Tibial artery (tissue), 4 donors: ENCODE data around the gene GALNT10.

Experiments
- DNase-seq, 2 donors: peaks; one replicate each; pipeline ENCODE4 v3.0.0-alpha.2; 2019
- H3K27ac ChIP-seq, 2 donors: fragments of 200-600 bp; sonication (generic) in 1 of 2; 1 replicate in 1 of 2; 2 replicates in 1 of 2; pipeline ENCODE4 v1.5.1; 2018 to 2019; ENCODE audit warnings: mild to moderate bottlenecking in 1 of 2
- H3K27me3 ChIP-seq, 2 donors: fragments of 200-600 bp; sonication (generic) in 1 of 2; one replicate each; pipeline versions ENCODE4 v1.5.1 to v1.6.0; 2016 to 2019
- H3K36me3 ChIP-seq, 3 donors: fragments of 200-600 bp; sonication (generic) in 2 of 3; one replicate each; pipeline ENCODE4 v1.5.1; 2016 to 2019; ENCODE audit warnings: mild to moderate bottlenecking in 2 of 3
- H3K4me1 ChIP-seq, 4 donors: fragments of 200-600 bp; sonication (generic) in 2 of 4; 1 replicate in 3 of 4; 2 replicates in 1 of 4; pipeline ENCODE4 v1.5.1; 2016 to 2019
- H3K4me3 ChIP-seq, 2 donors: fragments of 200-600 bp; sonication (generic) in 1 of 2; 1 replicate in 1 of 2; 2 replicates in 1 of 2; pipeline ENCODE4 v1.5.1; 2018 to 2019; ENCODE audit warnings: mild to moderate bottlenecking in 2 of 2
- H3K9me3 ChIP-seq, 3 donors: fragments of 200-600 bp; sonication (generic) in 1 of 3; one replicate each; pipeline ENCODE4 v1.5.1; 2016 to 2019
- intact Hi-C: fragments of 100-400 bp; cut with DNase I; formaldehyde crosslinking; loops from one replicate; pipeline ENCODE4 v1.15.0; 2023; ENCODE audit warnings: low total_unique reads
- TF ChIP-seq, protein P1 (sequence below), 2 experiments: fragments of 200-600 bp in 1 of 2; fragments of 450-650 bp in 1 of 2; IDR thresholded peaks; one replicate each; pipeline ENCODE4 v1.5.1; 2017 to 2019; ENCODE audit warnings: antibody characterized with exemption in 2 of 2, mild to moderate bottlenecking in 1 of 2, moderate library complexity in 1 of 2

GALNT10 gene

GRCh38 chr5:154406231-154406630 lies 215.7 kb downstream of the GALNT10 start:
- intact Hi-C loops: loop anchor here (10.0 kb wide), 1 partner anchor 221 kb away; no protein-coding TSS in a partner anchor
- Histone ChIP-seq H3K27ac (no peak overlapping the region), H3K9me3 (no peaks in the 10 kb centered on the region), H3K27me3 (no peaks in the 10 kb centered on the region), H3K4me1 (peaks cover 0 to 11% (median 4%) of the 10 kb centered on the region in 4 donors), H3K36me3 (peaks cover 6 to 19% (median 6%) of the 10 kb centered on the region in 3 donors), H3K4me3 (no peak overlapping the region)
- TF ChIP-seq, protein P1, sequence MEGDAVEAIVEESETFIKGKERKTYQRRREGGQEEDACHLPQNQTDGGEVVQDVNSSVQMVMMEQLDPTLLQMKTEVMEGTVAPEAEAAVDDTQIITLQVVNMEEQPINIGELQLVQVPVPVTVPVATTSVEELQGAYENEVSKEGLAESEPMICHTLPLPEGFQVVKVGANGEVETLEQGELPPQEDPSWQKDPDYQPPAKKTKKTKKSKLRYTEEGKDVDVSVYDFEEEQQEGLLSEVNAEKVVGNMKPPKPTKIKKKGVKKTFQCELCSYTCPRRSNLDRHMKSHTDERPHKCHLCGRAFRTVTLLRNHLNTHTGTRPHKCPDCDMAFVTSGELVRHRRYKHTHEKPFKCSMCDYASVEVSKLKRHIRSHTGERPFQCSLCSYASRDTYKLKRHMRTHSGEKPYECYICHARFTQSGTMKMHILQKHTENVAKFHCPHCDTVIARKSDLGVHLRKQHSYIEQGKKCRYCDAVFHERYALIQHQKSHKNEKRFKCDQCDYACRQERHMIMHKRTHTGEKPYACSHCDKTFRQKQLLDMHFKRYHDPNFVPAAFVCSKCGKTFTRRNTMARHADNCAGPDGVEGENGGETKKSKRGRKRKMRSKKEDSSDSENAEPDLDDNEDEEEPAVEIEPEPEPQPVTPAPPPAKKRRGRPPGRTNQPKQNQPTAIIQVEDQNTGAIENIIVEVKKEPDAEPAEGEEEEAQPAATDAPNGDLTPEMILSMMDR (IDR thresholded peaks at IDR 0.05): no peak
- no peak for DNase-seq

- intact Hi-C loops: loop anchor here (10.0 kb wide), 1 partner anchor 222 kb away; no protein-coding TSS in a partner anchor
- TF ChIP-seq, protein P1 (IDR thresholded peaks at IDR 0.05): no peak
- Histone ChIP-seq H3K4me3 (no peak overlapping the region), H3K27ac (no peak overlapping the region), H3K27me3 (no peaks in the 10 kb centered on the region), H3K9me3 (no peaks in the 10 kb centered on the region), H3K4me1 (peaks cover 0 to 11% (median 4%) of the 10 kb centered on the region in 4 donors), H3K36me3 (peaks cover 9 to 25% (median 9%) of the 10 kb centered on the region in 3 donors)
- DNase-seq: no peak
These were observed 216.3 kb downstream of the GALNT10 start for GRCh38 chr5:154406826-154407225.

DNA sequence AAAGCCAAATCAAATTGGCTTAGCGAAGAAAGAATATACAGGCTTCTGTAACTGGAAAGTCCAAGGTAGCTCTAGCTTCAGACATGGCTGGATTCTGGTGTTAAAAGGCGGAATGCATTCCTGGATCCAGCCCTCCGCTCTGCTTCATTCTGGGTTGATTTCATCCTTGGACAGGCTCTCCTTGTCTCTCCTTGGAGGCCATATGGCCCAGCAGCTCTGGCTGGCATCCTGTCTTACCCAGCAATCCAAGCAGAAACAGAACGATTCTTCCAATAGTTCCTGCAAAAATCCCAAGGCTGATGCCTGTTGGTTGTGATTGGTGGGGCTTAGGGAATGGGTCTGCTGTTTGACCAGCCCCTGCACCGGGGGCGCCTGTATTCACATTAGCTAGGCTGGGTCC lies 218.3 kb downstream of the GALNT10 start:
- intact Hi-C loops: loop anchor here (10.0 kb wide), 1 partner anchor 224 kb away; no protein-coding TSS in a partner anchor
- DNase-seq: no peak
- no peaks in the 10 kb centered on the region for H3K9me3 ChIP-seq
- peaks cover 9 to 36% (median 21%) of the 10 kb centered on the region in 3 donors for H3K36me3 ChIP-seq
- H3K4me1 ChIP-seq: peaks cover 0 to 11% (median 4%) of the 10 kb centered on the region in 4 donors
- no peak overlapping the region for H3K4me3 ChIP-seq
- no peak overlapping the region for H3K27ac ChIP-seq
- TF ChIP-seq, protein P1 (IDR thresholded peaks at IDR 0.05): no peak
- H3K27me3 ChIP-seq: no peaks in the 10 kb centered on the region

DNA sequence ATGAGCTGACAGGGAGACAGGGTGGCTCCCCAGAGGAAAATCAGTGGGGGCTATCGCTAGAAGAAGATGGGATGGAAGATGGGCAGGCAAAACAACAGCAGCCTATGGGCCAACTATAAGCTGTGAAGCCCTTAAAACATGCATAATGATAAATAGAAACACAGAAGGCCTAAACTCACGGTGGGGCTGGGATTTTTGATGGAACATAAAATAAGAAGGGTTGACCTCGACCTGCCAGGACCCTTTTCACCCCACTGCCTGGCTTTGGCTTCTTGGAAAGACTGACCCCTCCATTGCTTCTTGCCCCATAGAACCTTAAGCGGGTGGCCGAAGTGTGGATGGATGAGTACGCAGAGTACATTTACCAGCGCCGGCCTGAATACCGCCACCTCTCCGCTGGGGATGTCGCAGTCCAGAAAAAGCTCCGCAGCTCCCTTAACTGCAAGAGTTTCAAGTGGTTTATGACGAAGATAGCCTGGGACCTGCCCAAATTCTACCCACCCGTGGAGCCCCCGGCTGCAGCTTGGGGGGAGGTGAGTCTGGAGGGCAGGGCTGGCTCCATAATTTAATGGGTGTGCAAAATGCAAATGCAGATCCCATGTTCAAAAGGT lies 218.8 kb downstream of the GALNT10 start:
- H3K27me3 ChIP-seq: no peaks in the 10 kb centered on the region
- TF ChIP-seq, protein P1 (IDR thresholded peaks at IDR 0.05): no peak

DNA sequence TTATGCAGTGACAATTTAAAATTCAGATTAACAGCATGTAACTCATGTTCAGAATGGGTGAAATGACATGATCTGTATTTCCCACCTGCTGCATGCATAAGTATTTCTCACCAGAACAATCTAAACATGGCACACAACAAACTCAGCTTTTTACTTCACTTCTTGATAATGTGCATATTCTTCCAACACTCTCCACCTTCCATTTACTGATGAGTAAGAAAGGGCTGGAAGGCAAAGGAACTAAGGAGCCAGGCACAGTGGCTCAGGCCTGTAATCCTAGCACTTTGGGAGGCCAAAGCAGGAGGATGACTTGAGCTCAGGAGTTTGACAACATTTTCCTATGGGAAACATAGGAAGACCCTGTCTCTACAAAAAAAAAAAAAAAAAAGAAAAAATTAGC lies 219.5 kb downstream of the GALNT10 start:
- intact Hi-C loops: no loop called here
- no peaks in the 10 kb centered on the region for H3K27me3 ChIP-seq
- no peak for DNase-seq

More for the DNA sequence above, 218.8 kb downstream of the GALNT10 start:
- H3K4me3 ChIP-seq: no peak overlapping the region
- H3K27ac ChIP-seq: no peak overlapping the region
- no peaks in the 10 kb centered on the region for H3K9me3 ChIP-seq
- intact Hi-C loops: loop anchor here (10.0 kb wide), 1 partner anchor 225 kb away; no protein-coding TSS in a partner anchor
- H3K36me3 ChIP-seq: peaks cover 9 to 36% (median 21%) of the 10 kb centered on the region in 3 donors
- DNase-seq: no peak
- H3K4me1 ChIP-seq: peaks cover 0 to 11% (median 4%) of the 10 kb centered on the region in 4 donors

More for the DNA sequence above, 219.5 kb downstream of the GALNT10 start:
- no peaks in the 10 kb centered on the region for H3K9me3 ChIP-seq
- no peak overlapping the region for H3K4me3 ChIP-seq
- TF ChIP-seq, protein P1 (IDR thresholded peaks at IDR 0.05): no peak
- H3K27ac ChIP-seq: no peak overlapping the region
- H3K4me1 ChIP-seq: peaks cover 0 to 6% (median under 1%) of the 10 kb centered on the region in 4 donors
- H3K36me3 ChIP-seq: peaks cover 9 to 36% (median 21%) of the 10 kb centered on the region in 3 donors
